NOMO-1 treated with DMSO at 0.1 percent for 48 hours (cell line): ENCODE results near the gene PPP1R13L.
"Not testable (repeated sequence)": the region's sequence is repeated elsewhere in the genome, so short reads cannot be mapped to it uniquely, and the experiment has no call there.

Experiments used
- DNase-seq: peaks from one replicate; lab custom pipeline; 2025; ENCODE audit not compliant: unreplicated experiment; lab: John Stamatoyannopoulos, UW

The PPP1R13L gene

GRCh38 chr19:45347570-45348366 is 57.1 kb downstream of the PPP1R13L start:
- no peak for DNase-seq

GRCh38 chr19:45346449-45346848 is 58.4 kb downstream of the PPP1R13L start:
- no peak for DNase-seq

GRCh38 chr19:45345506-45345860 is 59.4 kb downstream of the PPP1R13L start:
- DNase-seq: no peak

GRCh38 chr19:45344621-45345505 is 60.0 kb downstream of the PPP1R13L start:
- DNase-seq: no peak

- no peak for DNase-seq
These were observed 62.0 kb downstream of the PPP1R13L start for GRCh38 chr19:45342911-45343310.

GRCh38 chr19:45340899-45341453 is 63.9 kb downstream of the PPP1R13L start:
- no peak for DNase-seq

GRCh38 chr19:45340232-45340898 is 64.5 kb downstream of the PPP1R13L start, which contains the start of gene KLC3:
Gene KLC3 (plus strand): TSS chr19:45340750. CDS start chr19:45345542, 4,792 bp downstream.
- no peak for DNase-seq

- DNase-seq: no peak
These were observed 65.2 kb downstream of the PPP1R13L start for GRCh38 chr19:45339629-45340028.

GRCh38 chr19:45336696-45337251 is 68.1 kb downstream of the PPP1R13L start:
- no peak for DNase-seq

- not testable (repeated sequence) for DNase-seq
These were observed 70.0 kb downstream of the PPP1R13L start for GRCh38 chr19:45334881-45335280.

- DNase-seq: no peak
These were observed 71.1 kb downstream of the PPP1R13L start for GRCh38 chr19:45333609-45334303.

- DNase-seq: no peak
These were observed 73.5 kb downstream of the PPP1R13L start for GRCh38 chr19:45331411-45331810.
